Liver (tissue), 9 donors: Measurements from ENCODE around the gene SLC24A3. TPM values are rescaled to one million over a fixed set of nuclear protein-coding genes. Genes with fewer than 3 reads are reported as not detected.

Experiments used
- DNase-seq: peaks from one replicate; pipeline ENCODE4 v3.0.0-alpha.2; 2017; ENCODE audit warnings: low spot score
- H3K27ac ChIP-seq, 2 donors: one replicate each; pipeline ENCODE4 v1.7.0; 2013; ENCODE audit warnings: inconsistent platforms in 2 of 2, low read length in 2 of 2, control low read depth in 1 of 2, low read depth in 1 of 2, mild to moderate bottlenecking in 1 of 2
- H3K27me3 ChIP-seq, 4 donors: one replicate each; pipeline versions ENCODE4 v1.6.1 to v1.7.0; 2013; ENCODE audit warnings: low read length in 3 of 4, inconsistent platforms in 1 of 4, mild to moderate bottlenecking in 1 of 4, moderate library complexity in 1 of 4; ENCODE audit not compliant: control insufficient read depth in 4 of 4, insufficient read depth in 4 of 4
- H3K36me3 ChIP-seq, 4 donors: one replicate each; pipeline versions ENCODE4 v1.6.1 to v1.7.0; 2013; ENCODE audit warnings: low read length in 3 of 4, mild to moderate bottlenecking in 3 of 4, low read depth in 1 of 4, moderate library complexity in 1 of 4; ENCODE audit not compliant: control insufficient read depth in 4 of 4, insufficient read depth in 3 of 4
- H3K4me1 ChIP-seq, 4 donors: one replicate each; pipeline versions ENCODE4 v1.6.1 to v1.7.0; 2013; ENCODE audit warnings: low read length in 3 of 4, mild to moderate bottlenecking in 3 of 4, moderate library complexity in 1 of 4; ENCODE audit not compliant: control insufficient read depth in 4 of 4, insufficient read depth in 4 of 4
- H3K4me3 ChIP-seq, 3 donors: one replicate each; pipeline versions ENCODE4 v1.6.1 to v1.7.0; 2013; ENCODE audit warnings: low read length in 3 of 3, control low read depth in 1 of 3, low read depth in 1 of 3, mild to moderate bottlenecking in 1 of 3
- H3K9ac ChIP-seq, 2 donors: one replicate each; pipeline ENCODE4 v1.7.0; 2013; ENCODE audit warnings: low read length in 2 of 2, mild to moderate bottlenecking in 2 of 2, moderate library complexity in 2 of 2, control low read depth in 1 of 2, low read depth in 1 of 2
- H3K9me3 ChIP-seq, 4 donors: one replicate each; pipeline versions ENCODE4 v1.6.1 to v1.7.0; 2013; ENCODE audit warnings: low read length in 3 of 4; ENCODE audit not compliant: control insufficient read depth in 4 of 4
- ATF3 ChIP-seq: IDR thresholded peaks from 2 replicates; pipeline ENCODE4 v1.6.1; 2016; ENCODE audit warnings: antibody characterized with exemption
- CTCF ChIP-seq: fragments of 150-350 bp; IDR thresholded peaks from 2 replicates; pipeline ENCODE4 v1.5.1; 2017; ENCODE audit warnings: improper control_type of control experiment, low read depth, low read length; ENCODE audit not compliant: missing input control
- EGR1 ChIP-seq, 2 donors: IDR thresholded peaks; 2 replicates each; pipeline ENCODE4 v1.6.1; 2016 to 2018; ENCODE audit warnings: antibody characterized with exemption in 2 of 2, low read depth in 2 of 2
- FOXA1 ChIP-seq: IDR thresholded peaks from 2 replicates; pipeline ENCODE4 v1.6.1; 2016; ENCODE audit warnings: antibody characterized with exemption
- FOXA2 ChIP-seq: IDR thresholded peaks from 2 replicates; pipeline ENCODE4 v1.6.1; 2016; ENCODE audit warnings: antibody characterized with exemption
- HNF4A ChIP-seq, 2 donors: conservative IDR thresholded peaks; 2 replicates each; pipeline ENCODE4 v1.6.1; 2016; ENCODE audit warnings: antibody characterized with exemption in 2 of 2, mild to moderate bottlenecking in 2 of 2
- HNF4G ChIP-seq: IDR thresholded peaks from 2 replicates; pipeline ENCODE4 v1.6.1; 2016; ENCODE audit warnings: antibody characterized with exemption
- JUND ChIP-seq, 2 donors: IDR thresholded peaks; 2 replicates each; pipeline ENCODE4 v1.6.1; 2016; ENCODE audit warnings: antibody characterized with exemption in 2 of 2
- MAX ChIP-seq: IDR thresholded peaks from 2 replicates; pipeline ENCODE4 v1.6.1; 2016; ENCODE audit warnings: antibody characterized with exemption
- NR2F2 ChIP-seq: IDR thresholded peaks from 2 replicates; pipeline ENCODE4 v1.6.1; 2016; ENCODE audit warnings: antibody characterized with exemption
- RAD21 ChIP-seq, 2 donors: IDR thresholded peaks; 2 replicates each; pipeline ENCODE4 v1.6.1; 2016; ENCODE audit warnings: antibody characterized with exemption in 2 of 2, mild to moderate bottlenecking in 2 of 2
- REST ChIP-seq: IDR thresholded peaks from 2 replicates; pipeline ENCODE4 v1.6.1; 2016; ENCODE audit warnings: antibody characterized with exemption, mild to moderate bottlenecking
- RXRA ChIP-seq, 2 donors: IDR thresholded peaks; 2 replicates each; pipeline ENCODE4 v1.6.1; 2017 to 2018; ENCODE audit warnings: antibody characterized with exemption in 2 of 2, mild to moderate bottlenecking in 1 of 2
- SP1 ChIP-seq: IDR thresholded peaks from 2 replicates; pipeline ENCODE4 v1.6.1; 2018; ENCODE audit warnings: antibody characterized with exemption, mild to moderate bottlenecking
- TAF1 ChIP-seq: conservative IDR thresholded peaks from 2 replicates; pipeline ENCODE4 v1.6.1; 2016; ENCODE audit warnings: antibody characterized with exemption, mild to moderate bottlenecking
- YY1 ChIP-seq: IDR thresholded peaks from 2 replicates; pipeline ENCODE4 v1.6.1; 2016; ENCODE audit warnings: antibody characterized with exemption, mild to moderate bottlenecking
- ZBTB33 ChIP-seq: IDR thresholded peaks from 2 replicates; pipeline ENCODE4 v1.6.1; 2016; ENCODE audit warnings: antibody characterized with exemption
- whole genome bisulfite sequencing: extraction: QIAGEN DNeasy Blood & Tissue Kit; methylation state at CpG from one replicate; pipeline ENCODE4 v1.1.7; 2013; 5-methylcytosine and 5-hydroxymethylcytosine counted together
- polyA plus RNA-seq, 2 donors: library from polyadenylated mRNA; stranded (reverse) in 1 of 2; unstranded in 1 of 2; fragments of 200-250 nt in 1 of 2; fragments of >200 nt in 1 of 2; fragmentation: Nextera tagmentation in 1 of 2; extraction: Ambion mirVana in 1 of 2; gene quantifications; one replicate each; pipeline versions ENCODE4 v1.2.1 to v1.2.3, GENCODE V29; 2013 to 2015
- total RNA-seq, 2 donors: library from RNA; depleted of rRNA; stranded (reverse); fragments of >200 nt; gene quantifications; one replicate each; pipeline ENCODE4 v1.2.3, GENCODE V29; 2014
- donor health status: healthy.
- donor health status: healthy.
- donor health status: healthy.
- donor health status: healthy.
- donor health status: healthy.

Gene SLC24A3
- total and polyA plus RNA-seq, 4 donors: 0.28 to 1.8 (median 0.46) TPM

GRCh38 chr20:19682249-19682648, 469.8 kb downstream of the SLC24A3 start:
- Histone ChIP-seq H3K4me3 (no peak overlapping the region), H3K36me3 (no peaks in the 10 kb centered on the region), H3K9ac (no peak overlapping the region), H3K27ac (no peak overlapping the region), H3K27me3 (no peaks in the 10 kb centered on the region), H3K9me3 (no peaks in the 10 kb centered on the region), H3K4me1 (no peaks in the 10 kb centered on the region)
- no peak for DNase-seq
- TF ChIP-seq SP1 (no peak), RAD21 (IDR thresholded peaks at IDR 0.05) (no peak), HNF4G (no peak), FOXA2 (no peak), FOXA1 (no peak)
- 77% methylated on average over 2 of the region's 2 CpGs for WGBS

GRCh38 chr20:19683188-19683587, 470.7 kb downstream of the SLC24A3 start:
- TF ChIP-seq TAF1 (no peak), FOXA2 (no peak), NR2F2 (no peak), SP1 (no peak), FOXA1 (no peak), ZBTB33 (no peak), RAD21 (IDR thresholded peaks at IDR 0.05) (no peak), CTCF (no peak), REST (no peak), YY1 (no peak), MAX (no peak), EGR1 (IDR thresholded peaks at IDR 0.05; ENCODE audit: low read depth in 2 of 2) (no peak), RXRA (IDR thresholded peaks at IDR 0.05) (no peak), JUND (IDR thresholded peaks at IDR 0.05) (no peak), ATF3 (no peak), HNF4A (conservative IDR thresholded peaks at IDR 0.05) (no peak)
- H3K9ac ChIP-seq: no peak overlapping the region
- WGBS: 87% methylated on average over 3 of the region's 3 CpGs
- H3K36me3 ChIP-seq: no peaks in the 10 kb centered on the region
- H3K9me3 ChIP-seq: no peaks in the 10 kb centered on the region
- no peak for DNase-seq
- H3K27me3 ChIP-seq: no peaks in the 10 kb centered on the region
- no peak overlapping the region for H3K27ac ChIP-seq
- no peaks in the 10 kb centered on the region for H3K4me1 ChIP-seq
- no peak overlapping the region for H3K4me3 ChIP-seq
